ENCODE measurements around the gene XPO6.

Gene XPO6

DNA sequence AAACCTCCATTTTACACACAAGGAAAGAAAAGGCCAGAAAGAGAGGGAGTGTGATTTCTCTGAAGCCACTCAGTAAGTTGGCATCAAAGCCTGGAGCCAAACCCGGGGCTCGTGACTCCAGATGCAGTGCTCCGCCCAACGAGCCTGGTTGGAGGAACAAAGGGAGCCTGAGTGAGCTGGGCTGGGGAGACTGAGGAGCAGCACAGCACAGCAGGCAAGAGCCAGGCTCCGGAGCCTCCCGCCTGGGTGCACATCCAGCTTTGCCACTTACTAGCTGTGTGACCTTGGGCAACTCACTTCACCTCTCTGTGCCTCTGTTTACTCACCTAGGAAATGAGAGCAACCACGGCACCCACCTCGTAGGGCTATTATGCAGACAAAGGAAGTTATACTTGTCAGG, 153.8 kb downstream of the XPO6 start:
- POLR2A ChIA-PET (ENCODE audit: low non-redundant PET), result no interaction called here
- H3K27ac ChIP-seq, result no peak overlapping the region
- TF ChIP-seq, protein P1, sequence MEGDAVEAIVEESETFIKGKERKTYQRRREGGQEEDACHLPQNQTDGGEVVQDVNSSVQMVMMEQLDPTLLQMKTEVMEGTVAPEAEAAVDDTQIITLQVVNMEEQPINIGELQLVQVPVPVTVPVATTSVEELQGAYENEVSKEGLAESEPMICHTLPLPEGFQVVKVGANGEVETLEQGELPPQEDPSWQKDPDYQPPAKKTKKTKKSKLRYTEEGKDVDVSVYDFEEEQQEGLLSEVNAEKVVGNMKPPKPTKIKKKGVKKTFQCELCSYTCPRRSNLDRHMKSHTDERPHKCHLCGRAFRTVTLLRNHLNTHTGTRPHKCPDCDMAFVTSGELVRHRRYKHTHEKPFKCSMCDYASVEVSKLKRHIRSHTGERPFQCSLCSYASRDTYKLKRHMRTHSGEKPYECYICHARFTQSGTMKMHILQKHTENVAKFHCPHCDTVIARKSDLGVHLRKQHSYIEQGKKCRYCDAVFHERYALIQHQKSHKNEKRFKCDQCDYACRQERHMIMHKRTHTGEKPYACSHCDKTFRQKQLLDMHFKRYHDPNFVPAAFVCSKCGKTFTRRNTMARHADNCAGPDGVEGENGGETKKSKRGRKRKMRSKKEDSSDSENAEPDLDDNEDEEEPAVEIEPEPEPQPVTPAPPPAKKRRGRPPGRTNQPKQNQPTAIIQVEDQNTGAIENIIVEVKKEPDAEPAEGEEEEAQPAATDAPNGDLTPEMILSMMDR (conservative IDR thresholded peaks at IDR 0.05; ENCODE audit: low read depth), result no peak
- DNase-seq (ENCODE audit: low spot score), result no peak
- CTCF ChIA-PET, result no interaction called here

DNA sequence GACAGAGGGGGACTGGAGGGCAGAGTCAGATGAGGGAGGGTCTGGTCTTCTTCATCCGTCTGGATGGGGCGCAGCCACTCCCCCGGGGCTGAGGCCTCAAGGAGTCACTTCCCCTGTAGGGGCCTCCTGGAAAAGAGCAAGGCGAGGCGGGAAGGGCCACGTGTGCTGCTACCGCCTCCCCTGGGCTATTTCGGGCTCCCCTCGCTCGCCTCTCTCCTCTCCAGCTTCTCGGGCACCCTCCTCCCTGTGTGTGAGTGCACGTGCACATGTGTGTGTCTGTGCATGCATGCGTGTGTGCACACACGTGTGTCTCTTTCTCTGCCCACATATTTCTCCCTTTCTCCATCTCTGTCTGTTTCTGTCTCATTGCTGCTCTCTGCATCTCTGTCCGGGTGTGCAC, 158.3 kb downstream of the XPO6 start:
- ChIA-PET POLR2A (ENCODE audit: low non-redundant PET) (no interaction called here), CTCF (interaction anchor here (0.8 kb wide), 1 partner anchor 273 kb away, joined by 4 read pairs; no protein-coding TSS in a partner anchor)
- TF ChIP-seq, protein P1 (conservative IDR thresholded peaks at IDR 0.05; ENCODE audit: low read depth), result no peak

DNA sequence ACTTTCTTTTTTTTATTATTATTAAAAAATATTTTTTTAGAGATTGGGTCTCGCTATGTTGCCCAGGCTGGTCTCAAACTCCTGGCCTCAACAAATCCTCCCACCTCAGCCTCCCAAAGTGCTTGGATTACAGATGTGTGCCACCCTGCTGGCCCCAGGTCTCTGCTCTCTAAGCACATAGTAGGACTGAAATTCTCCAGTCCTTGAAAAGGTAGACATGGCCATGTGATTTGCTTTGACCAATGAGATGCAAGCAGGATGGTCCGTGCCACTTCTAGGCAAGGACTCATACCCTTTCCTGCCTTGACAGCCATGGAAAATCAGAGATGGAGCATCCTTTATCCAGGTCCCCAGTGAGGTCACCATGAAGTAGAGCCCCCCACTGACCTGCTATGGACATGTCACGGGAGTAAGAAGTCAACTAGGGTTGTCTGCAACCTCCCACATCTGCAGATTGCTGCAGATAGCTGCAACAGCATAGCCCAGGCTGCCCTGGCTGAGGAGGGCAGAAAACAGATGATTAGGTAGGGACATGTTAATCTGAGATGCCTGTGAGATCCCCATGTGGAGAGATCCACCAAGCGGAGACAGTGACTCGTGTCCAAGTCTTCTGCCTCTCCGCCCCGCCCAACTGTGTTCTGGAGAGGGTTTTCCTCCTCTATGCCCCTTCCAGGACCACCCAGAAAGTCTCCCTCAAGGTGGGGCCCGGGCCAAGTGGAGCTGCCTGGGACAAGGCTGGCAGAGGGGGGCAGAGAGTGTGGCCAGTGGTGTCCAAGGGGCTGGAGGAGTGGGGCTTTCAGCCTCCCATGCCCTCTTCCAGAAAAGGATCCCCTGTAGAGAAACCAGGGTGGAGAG, 159.3 kb downstream of the XPO6 start:
- POLR2A ChIA-PET (ENCODE audit: low non-redundant PET), result no interaction called here
- no peak overlapping the region for H3K27ac ChIP-seq
- DNase-seq (ENCODE audit: low spot score), result no peak
- CTCF ChIA-PET, result interaction anchor here (0.6 to 1.4 kb wide), 3 partner anchors 80 to 347 kb away, joined by 3 to 4 read pairs (median 4); no protein-coding TSS in a partner anchor
- TF ChIP-seq, protein P1 (conservative IDR thresholded peaks at IDR 0.05; ENCODE audit: low read depth), result no peak

More for the DNA sequence above, 158.3 kb downstream of the XPO6 start:
- H3K27ac ChIP-seq, result no peak overlapping the region
- DNase-seq (ENCODE audit: low spot score), result no peak

DNA sequence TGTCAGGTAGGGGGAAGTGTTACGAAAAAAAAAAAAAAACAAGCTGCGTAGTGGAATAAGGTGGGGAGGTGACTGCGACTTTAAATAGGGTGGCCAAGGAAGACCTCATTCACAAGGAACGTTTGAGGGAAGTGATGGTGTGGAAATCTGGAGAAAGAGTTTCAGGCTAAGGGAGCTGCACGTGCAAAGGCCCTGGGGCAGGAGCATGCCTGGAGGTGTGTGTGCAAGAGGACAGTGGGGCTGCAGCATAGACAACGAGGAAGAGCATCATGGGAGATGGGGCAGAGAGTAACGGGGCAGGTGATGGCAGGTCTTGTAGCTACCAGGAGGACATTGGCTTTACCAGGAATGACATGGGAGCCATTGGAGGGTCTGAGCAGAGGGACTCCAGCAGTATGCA, 160.3 kb downstream of the XPO6 start:
- DNase-seq (ENCODE audit: low spot score), result no peak
- POLR2A ChIA-PET (ENCODE audit: low non-redundant PET), result no interaction called here
- CTCF ChIA-PET, result interaction anchor here (0.6 to 1.4 kb wide), 2 partner anchors 29 to 79 kb away, joined by 3 to 4 read pairs; no protein-coding TSS in a partner anchor
- H3K27ac ChIP-seq, result no peak overlapping the region
- TF ChIP-seq, protein P1 (conservative IDR thresholded peaks at IDR 0.05; ENCODE audit: low read depth), result no peak

Measured in RWPE1 (cell line).